GM19397 (cell line): ENCODE data around the gene KRT76.

Source experiments
- ATAC-seq: cut with Tn5 transposase; IDR thresholded peaks from one replicate; pipeline ENCODE4 v1.9.1; 2021; ENCODE audit warnings: mild to moderate bottlenecking, moderate library complexity; ENCODE audit not compliant: unreplicated experiment

Gene KRT76

DNA sequence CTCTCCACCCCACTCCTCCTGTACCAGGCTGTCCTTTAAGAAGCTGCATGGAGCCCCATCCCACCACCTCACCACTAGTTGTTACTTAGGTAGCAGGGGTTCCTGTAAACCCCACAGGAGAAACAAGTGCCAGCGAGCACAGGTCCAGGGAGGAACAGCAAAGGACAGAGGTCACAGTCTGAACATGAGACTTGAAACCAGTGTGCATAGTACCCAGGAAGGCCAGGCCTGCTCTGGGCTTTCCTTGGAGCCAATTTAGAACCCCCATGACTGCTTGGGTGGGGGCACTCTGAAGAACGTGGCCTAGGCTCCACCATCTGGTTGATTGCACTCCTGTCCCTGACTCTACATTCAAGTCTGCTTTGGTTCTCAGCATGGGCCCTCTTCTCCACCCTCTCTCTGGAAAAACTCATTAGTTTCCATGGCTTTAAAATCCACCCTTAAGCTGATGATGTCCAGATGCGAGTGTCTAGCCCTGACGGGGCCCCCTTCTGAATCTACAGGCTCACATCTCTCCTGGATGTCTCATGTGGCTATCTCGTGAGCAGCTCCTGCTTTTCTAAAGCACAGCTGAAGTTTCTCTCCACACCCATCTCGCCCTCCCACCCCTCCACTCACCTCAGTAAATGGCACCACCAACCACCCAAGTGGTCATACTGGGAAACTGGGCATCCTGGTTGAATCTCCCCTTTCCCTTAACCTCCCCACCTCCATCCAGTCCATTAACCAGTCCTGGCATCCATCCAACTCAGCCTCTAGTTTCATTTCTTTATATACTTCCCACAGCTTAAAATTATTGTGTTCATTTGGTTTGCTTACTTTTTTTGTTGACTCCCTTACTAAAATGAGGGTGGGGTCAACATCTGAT lies 10.4 kb upstream of the KRT76 start:
- no peak for ATAC-seq

DNA sequence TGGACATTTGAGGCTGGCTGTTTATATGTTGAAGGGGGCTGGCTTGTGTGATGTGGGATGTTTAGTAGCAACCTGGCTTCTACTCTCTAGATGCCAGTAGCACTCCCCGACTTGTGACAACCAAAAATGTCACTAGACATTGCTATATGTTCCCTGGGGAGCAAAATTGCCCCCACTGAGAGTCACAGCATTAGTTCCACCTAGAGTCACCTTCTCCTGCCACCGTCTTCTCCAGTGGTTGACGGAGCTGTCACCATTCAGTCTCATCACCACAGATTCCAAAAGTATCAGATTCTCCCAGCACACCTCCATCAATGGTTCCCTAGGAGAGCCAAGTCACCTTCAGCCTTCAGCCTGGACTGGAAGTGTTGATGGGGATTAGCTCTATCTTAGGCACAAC lies 7.8 kb upstream of the KRT76 start:
- no peak for ATAC-seq

DNA sequence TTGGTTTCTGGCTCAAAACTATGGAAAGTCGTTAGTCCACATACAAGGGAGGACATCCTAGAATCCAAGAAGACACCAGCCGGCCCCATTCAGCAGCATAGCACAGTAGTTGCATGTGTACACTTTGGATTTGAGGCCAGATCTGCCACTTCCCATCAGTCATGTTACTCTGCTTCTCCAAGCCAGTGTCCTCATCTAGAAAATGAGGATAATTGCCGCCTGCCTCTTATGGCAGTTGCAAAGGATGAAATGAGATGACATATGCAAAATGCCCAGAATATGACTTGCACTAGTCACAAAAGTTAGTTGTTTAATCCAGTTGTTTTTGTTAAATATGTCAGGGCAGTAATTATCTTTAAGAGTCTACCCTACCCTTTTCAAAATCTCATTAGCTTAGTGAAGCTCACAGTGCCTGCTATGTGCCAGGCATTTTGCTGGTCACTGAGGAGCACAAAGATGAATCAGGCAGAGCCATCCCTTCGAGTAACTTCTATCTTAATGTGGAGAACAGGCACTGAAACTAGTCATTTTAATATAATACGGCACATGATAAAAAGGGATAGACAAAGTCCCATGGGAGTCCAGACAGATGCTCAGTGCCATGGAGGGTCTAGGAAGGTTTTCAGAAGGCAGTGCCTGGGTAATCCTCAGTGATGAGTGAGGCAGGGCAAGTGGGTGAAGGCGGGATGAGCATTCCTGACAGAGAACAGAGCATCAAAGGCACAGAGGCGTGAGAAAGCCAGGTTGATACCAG lies 6.6 kb upstream of the KRT76 start:
- ATAC-seq: no peak

DNA sequence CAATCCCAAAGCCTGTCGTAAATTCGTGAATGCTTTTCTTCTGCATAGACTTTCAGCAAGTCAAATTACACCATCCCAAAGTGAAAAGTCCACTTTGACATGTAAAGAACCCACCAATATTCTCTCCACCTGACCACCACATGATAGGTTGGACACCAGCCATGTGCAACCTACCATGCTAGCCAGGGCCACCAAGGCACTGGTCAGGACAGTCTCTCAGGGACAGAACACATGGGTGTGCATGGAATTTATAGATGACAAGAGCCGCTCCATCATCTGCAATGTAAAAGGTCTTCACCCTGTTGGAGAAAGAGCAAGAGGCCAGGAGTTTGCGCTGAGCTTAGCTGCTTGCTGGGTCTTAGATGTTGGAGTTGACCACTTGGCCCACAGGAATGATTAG lies 5.4 kb upstream of the KRT76 start:
- no peak for ATAC-seq

DNA sequence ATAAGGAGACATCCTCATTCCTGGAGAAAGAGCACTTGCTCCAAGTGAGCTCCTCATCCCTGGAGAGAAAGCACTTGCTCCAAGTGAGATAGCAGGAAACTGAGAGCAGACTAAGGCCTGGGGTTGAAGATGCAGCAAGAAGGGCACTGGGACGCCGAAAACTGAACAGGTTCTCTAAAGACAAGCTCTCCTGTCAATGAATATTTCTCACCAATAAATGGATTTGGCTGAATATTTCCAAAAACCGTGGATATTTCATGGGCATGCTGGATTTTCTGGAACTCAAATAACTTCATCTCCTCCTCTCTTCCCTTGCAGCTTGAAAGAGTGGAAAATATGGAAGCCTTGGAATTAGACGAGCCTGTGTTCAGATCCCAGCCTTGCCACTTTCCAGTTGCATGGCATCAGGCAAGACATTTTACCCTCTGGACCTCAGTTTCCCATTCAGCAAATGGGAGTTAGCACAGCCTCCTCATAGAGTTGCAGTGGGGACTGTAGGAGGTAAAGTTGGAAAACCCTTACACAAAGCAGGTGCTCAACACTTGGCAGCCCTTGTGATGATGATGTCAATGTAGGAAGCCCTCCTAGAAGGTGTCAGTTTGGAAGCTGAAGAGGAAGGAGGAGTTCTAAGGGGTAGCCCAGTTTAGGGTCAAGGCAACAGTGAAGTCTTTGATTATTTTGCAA lies 4.4 kb upstream of the KRT76 start:
- no peak for ATAC-seq

DNA sequence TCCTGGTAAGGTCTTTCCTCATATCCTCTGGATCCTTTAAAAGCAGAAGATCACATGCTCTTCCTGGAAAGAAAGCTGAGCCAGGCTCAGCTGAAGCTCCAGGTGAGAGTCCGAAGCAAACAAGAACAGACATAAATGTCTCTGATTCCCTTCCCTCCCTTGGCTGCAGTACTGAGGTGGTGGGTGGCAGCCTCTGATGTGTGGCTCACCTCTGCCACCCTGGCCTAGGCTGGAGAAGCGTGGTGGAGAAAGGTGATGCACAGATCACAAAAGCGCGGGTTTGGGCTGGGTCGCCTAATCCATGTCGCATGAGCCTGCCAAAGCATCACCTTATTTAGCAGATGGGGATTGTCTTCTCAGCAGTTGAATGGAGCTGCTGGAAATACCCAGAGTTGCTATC lies 2.8 kb upstream of the KRT76 start:
- ATAC-seq: no peak

DNA sequence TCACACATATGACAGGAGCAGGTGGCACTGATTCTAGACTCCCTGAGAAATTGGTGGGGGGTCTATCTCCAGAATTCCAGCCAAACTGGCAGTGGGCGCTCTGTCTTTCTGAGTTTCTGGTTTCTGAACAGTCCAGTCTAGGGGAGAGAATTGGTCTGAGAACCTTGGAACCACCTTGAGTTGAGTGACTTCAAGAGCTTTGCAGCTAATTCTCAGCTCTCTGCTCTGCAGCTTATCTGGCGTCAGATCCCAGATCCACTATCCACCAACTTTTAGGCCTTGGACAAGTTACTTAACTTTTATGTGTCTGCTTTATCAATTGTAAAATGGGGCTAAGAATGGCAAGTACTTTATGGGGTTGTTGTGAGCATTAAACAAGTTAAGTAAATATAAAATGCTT lies 1.7 kb upstream of the KRT76 start:
- no peak for ATAC-seq

DNA sequence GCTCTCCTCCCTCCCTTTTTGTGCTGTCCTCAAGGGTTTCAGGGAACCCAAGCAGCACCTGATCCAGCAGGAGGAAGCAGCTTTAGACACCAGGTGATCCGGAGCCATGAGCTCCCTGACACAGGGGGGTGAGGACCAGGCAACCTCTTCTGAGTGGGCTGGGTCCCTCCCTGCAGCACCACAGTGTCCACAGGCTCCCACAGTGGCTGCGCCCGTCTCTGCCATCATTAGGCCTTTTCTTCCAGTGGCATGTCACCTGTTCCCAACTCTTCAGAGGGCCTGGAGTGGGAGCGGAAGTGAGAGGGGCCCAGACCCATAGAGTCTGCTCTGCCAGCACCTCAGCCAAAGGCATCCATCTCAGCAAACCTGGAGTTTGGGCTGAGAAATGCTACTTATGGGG lies 421 bp upstream of the KRT76 start:
- ATAC-seq: no peak

DNA sequence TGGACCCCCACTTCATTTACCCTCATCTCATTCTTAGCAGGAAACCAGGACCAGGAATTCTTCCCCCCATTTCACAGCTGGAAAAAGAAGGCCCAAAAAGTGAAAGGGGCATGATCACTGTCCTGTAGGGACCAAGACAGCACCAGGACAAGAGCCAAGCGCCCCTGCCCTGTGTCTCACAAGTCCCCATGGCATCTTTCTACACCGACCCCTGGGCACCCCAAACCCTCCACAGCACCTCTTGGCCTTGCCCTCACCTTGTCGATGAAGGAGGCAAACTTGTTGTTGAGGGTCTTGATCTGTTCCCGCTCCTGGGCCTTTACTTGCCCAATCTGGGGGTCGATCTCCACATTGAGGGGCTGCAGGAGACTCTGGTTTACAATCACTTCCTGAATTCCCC lies 710 bp downstream of the KRT76 start:
- no peak for ATAC-seq

DNA sequence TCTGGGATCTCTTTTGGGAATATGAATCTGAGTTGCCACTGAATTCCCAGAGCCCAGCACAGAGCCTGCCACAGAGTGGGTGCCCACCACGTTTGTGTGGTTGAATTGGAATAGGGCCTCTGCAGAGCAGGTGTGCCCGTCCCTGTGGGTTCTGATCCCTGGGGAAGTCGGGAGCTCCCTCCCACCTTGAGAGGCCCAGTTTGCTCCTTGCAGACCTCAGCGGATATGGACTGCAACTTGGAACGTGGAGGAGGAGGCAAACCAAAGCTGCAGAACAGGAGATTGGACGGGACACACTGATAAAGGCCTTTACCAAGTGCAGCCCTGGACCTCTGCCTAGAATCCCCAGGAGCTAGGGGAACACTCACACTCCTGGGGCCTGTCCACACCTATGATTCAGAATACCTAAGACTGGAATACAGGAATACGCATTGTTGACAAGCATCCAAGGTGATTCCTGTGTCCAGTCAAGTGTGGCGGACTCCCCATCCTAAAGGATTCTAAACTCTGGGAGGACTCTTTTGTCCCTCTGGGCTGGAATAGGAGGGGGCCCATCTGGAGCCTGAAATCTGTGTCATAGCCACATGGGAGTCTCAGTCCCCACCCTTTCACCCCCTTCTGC lies 2.4 kb downstream of the KRT76 start:
- ATAC-seq: no peak

DNA sequence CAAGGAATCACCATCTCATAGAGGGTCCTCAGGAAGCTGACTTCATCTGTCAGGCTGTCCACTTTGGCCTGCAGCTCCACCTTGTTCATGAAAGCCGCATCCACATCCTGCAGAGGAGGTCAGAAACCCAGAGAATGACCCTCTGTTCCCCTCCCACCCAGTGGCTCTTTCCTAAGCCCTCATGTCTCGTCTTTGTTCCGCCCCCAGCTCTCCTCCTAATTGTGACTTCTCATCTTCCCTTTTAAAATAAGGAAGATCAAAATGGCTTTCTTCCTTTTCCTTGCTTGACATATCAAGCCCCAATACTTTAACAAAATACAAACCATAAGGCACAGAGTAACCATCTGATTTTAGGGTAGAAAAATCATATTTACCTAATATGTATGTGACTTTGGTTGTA lies 4.4 kb downstream of the KRT76 start:
- ATAC-seq: no peak

DNA sequence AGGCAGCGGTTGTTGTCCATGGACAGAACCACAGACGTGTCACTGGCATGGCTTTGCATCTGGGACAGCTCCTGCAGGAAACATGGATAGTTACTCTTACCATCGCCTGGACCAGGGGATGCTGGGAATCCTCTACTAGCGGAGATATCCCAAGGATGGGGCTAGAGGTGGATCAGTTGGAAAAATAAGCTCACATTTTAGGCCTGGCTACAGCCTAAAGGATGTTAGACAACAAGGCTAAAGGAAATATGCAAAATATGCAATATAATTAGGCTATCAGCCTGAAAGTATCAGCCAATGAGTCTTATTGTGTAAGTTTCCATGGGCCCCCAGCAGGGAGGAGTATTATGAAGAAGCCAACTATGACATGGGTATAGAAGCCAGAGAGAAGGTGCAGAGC lies 5.0 kb downstream of the KRT76 start:
- no peak for ATAC-seq

DNA sequence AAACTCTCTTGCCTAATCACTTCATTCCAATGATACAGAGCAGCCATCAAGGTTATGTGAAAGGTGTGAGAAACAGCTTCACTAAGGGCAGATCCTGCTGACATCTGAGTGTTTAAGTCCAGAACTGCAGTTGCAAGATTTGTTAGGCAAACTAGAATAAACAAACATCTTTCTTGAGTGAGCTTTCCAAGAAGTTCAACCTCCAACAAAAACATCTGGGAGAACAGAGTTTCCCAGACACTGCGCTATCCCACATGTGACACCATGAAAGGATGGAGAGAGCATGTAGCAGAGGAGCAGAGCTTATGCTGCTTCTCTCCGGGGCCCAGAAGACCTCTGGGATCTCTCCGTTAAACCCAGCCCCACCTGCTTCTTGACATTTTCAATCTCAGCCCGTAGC lies 5.6 kb downstream of the KRT76 start:
- no peak for ATAC-seq

DNA sequence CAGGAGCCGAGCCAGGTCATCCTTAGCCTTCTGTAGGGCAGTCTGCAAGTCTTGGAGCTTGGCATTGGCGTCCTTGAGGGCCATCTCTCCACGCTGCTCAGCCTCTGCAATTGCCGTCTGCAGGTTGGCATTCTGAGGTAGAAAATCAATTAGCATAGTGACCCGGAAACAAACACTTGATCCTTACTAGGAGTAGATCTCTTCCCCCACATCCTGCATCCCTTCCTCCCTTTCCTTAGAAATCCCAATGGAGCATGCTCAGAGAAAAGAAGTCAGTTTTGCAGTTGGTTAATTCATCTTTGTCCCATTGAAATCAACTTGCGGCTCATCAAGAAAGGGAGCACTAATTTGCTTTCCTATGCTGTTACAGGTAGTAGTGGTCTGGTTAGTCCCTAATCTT lies 6.1 kb downstream of the KRT76 start:
- ATAC-seq: no peak

DNA sequence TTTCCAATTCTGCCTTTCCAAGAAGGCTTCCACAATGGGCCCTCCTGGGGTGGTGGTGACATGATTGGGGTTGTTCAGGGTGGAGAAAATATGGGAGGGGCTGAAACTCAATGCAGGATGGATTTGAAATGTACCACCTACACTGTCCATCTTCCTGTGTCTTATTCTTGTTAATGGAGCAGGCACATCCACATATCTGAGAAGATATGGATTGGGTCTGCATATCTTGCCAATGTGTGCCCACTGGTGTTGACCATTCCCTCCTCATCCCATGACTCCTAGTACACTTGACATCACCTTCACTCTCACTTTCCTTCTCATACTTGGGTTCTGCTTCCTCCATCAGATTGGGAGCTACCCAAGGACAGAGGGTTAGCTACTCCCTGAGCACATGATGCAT lies 7.2 kb downstream of the KRT76 start:
- ATAC-seq: no peak

DNA sequence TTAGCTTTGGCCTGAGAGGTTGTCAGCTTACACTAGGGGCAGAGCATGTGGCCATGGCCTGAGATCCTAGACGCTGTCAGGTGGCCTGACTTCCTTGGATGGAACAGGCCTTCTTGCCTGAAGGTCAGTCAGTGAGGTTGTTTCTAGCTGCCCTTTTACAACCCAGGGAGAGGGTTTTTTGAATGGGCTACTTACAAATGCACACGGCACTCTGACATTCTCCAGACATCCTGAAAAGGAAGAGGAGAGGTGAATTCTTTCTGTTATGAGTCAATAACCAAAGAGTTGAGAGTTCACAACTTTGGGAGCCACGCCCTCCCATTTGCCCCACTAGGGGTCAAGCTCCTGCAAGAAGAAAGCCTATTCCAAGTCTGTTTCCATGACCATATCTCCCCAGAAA lies 7.8 kb downstream of the KRT76 start:
- no peak for ATAC-seq

DNA sequence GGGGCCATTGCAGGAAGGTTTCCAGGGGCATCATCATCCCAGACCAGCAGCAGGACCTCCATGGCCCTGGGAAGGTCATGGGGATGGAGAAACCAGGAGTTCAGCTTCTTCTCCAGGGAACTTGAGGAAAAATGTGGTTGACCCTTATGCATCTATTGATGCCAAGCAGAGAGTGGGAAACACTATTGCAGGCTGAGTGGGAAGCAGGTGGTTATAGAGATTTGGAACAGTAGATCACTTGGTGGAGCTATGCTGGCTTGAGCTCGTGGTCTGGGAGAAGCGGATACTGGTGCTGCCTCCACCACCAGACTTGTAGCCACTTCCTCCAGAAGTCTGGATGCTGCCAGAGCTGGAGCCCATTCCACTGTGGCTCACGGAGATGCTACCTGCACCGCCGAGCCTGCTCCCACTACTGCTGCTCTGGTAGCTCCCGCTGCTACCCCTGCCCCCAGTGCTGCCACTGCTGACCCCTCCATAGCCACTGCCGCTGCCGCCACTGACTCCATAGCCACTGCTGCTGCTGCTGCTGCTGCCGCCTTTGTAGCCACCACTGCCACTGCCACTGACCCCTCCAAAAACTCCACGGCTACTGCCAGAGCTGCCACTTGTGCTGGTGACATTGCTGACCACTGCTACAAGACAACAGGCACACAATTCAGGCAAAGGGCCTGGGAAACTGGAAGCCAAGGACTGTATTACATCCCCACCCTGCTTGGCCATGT lies 8.5 kb downstream of the KRT76 start:
- ATAC-seq: no peak

DNA sequence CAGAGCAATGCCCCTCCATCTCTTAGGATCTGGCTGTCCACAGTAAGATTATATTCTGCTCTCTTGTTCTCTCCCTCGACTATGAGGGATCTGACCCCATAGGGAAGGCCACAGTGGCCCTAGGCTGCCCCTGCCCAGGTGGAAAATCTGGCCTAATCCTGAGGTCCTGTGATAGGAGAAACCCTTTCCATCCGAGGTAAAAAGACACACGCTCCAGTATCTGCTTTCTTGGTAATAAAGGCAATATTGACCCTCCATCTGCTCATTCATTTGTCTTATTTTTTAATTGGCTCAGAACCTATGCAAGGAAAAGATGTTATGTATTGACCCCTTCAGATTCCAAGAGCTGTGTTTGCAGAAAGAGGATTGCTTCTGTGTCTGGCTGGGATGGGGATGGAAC lies 9.7 kb downstream of the KRT76 start:
- ATAC-seq: no peak

DNA sequence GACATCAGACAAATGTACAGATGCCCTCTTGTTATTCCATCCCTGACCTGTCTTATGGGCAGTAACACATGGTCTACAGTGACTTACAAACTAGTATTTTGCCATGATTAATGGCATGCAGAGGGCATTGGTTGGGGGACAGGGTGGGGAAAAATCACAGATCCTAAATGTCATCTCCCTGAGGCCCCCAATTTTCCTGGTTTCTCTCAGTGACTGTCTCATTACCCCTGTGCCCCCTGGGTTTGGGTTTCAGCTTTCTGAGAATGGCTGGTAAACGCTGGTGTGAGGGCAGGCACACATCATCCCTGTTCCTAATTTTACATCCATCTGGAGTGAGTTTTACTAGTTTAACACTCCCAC lies 10.1 kb downstream of the KRT76 start:
- no peak for ATAC-seq

DNA sequence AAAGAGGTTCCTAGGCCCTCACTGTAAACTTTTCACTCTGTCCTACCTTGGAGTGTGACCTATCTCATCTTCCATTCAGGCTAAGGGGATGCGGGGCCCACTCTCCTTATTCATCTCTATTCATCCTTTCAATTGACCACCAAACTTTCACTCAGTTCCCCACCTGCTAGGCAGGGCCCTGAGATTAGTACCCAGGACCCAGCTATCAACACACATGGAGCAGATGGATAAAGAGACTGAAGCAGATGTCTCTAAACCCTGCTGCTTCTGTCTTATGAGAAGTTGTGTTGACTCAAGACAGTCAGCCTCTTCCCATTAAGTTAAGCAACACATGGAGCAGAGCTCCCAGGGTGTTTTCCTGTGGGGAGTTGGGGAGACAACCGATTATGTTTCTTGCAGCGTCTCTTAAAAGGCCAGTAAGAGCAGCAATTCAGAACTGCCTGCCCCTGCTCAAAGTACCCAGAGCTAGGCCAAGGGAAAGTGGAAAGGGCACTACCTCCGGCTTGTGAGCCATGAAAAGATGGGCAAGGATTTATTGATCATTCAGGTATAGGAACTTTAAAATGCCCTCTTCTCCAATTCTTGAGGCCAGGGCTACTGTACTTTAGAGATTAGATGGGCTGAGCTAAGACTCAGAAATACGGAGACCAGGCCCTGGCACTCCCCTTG lies 10.7 kb downstream of the KRT76 start:
- no peak for ATAC-seq
